Urothelium cell line (cell line): Measurements from ENCODE around the gene DCX.

Source experiments
- DNase-seq: peaks from one replicate; pipeline ENCODE4 v3.0.0; 2011; ENCODE audit warnings: low spot score, mixed read lengths
- FAIRE-seq: peaks from 2 replicates; lab custom pipeline; 2011; peaks lifted over from hg19 to GRCh38; lab: Jason Lieb, UNC

DCX gene

GRCh38 chrX:111319451-111319850 lies 92.5 kb downstream of the DCX start:
- DNase-seq (no peak), FAIRE-seq (no peak)

DNA sequence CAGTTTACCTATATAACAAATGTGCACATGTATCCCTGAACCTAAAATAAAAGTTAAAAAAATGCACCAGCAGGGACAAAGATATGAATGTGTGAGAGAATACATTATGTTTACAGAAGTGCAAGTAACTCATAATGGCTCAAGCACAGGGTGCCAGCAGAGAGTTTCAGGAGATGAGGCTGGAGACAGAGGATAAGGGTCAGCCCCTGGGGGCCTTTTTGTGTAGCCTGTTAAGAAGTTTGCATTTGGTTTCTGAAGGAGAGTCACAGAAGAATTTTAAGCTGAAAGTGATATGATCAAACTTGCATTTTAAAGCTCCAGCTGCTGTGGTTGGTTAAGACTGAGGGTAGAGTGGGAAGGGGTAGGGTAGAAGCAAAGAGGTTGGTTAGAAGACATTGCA lies 93.1 kb downstream of the DCX start:
- no peak for FAIRE-seq

GRCh38 chrX:111309083-111309482 lies 102.9 kb downstream of the DCX start:
- DNase-seq (no peak), FAIRE-seq (no peak)

More for the DNA sequence above, 93.1 kb downstream of the DCX start:
- no peak for DNase-seq

GRCh38 chrX:111308039-111308438 lies 104.0 kb downstream of the DCX start:
- FAIRE-seq (no peak), DNase-seq (no peak)

- FAIRE-seq (no peak), DNase-seq (no peak)
Observed at GRCh38 chrX:111302284-111302683, 109.7 kb downstream of the DCX start.

DNA sequence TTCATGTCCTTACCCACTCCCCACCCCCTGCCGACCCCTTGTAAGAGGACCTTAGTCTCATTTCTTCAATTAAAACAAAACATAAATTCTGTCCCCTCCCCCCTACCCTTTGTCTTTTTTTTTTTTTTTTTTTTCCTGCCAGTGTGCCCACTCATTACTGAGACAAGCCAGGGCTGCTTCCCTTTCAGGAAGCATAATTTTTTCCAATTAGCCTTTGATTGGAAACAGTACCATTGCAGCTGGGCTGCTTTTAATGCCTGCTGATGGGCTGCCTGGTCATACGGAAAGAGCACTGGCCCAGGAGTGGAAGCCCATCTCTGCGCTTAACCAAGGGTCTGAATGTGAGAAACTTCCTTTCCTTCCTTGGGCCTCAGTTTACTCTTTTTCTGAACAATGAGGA lies 123.2 kb downstream of the DCX start:
- FAIRE-seq (no peak), DNase-seq (no peak)

DNA sequence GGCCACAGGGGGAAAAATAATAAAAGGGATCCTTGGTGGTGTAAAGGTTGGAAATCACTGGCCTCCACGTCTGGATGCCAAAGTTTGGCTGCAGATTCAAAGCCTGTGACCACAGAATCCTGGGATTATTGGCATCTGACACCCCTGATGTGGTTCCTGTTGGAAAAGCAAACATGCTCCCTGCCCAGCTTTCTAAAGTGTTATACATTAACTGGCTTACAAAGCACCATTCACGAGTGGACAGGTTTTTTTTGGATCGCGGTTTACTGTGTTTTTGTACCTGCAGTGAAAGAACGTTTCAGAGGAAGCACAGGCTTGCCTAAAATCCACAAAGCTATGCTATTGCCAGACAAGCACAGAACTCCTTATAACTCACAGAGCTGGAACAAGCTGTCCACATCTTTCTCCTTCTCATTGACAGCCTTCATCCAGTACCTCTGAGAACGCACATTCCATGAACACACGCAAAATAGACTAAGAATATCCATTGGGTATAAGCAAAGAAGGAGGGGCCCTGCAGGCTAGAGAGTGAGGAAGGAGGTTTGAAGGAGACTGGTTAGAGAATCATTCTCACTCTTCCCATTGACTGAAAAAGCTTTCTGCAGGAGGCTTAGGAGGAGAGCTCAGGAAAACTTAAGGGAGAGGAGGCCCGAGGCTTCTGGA lies 127.2 kb downstream of the DCX start:
- no peak for FAIRE-seq
- no peak for DNase-seq

GRCh38 chrX:111283446-111283845 lies 128.5 kb downstream of the DCX start:
- FAIRE-seq (no peak), DNase-seq (no peak)

DNA sequence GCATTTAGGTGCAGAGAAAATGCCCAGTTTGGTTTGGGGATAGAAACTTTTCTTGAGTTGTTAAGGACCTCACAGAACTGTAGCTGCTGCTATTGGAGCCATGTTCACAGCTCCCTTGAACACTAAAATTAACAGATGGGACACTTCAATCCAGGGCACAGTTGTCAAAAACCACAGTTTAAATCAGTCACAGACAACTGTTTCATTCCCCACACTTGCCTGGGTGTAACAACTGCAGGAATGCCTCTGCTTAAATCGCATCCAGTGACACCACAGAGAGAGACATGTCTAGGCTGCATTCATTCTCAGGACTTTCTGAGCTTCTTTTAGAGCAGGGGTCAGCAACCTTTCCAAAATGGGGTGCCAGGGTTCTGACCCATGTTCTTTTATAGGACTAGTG lies 129.0 kb downstream of the DCX start:
- no peak for FAIRE-seq
- DNase-seq: no peak

- DNase-seq (no peak), FAIRE-seq (no peak)
Observed at GRCh38 chrX:111282139-111282538, 129.9 kb downstream of the DCX start.

- peak; percentile 4 for DNase-seq
- no peak for FAIRE-seq
Observed at GRCh38 chrX:111270339-111270738, 141.7 kb downstream of the DCX start, which contains the start of gene CAPN6. TSS of gene CAPN6 (minus strand) at chrX:111270483. CDS start at chrX:111263936, 6,547 bp downstream.

GRCh38 chrX:111268506-111268905 lies 143.5 kb downstream of the DCX start:
- FAIRE-seq (no peak), DNase-seq (no peak)

DNA sequence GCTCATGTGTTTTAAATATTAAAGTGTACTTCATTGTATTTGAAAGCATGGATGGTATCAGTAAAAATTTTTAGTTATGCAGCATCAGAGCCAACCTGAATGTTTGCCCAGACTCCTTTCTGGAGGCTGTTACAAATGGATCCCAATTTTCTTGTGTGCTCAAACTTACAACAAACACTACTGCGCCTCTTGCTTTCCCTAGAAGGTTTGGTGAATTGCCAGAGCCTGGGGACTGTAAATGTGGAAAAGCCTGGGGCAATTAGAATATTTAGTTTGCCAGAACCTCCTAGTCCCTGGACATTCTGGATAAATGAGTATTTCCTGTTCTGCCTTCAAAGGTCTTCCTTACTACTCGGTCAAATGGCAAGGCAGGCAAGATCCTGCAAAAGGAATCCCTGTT lies 146.5 kb downstream of the DCX start:
- no peak for DNase-seq
- FAIRE-seq: no peak

DNA sequence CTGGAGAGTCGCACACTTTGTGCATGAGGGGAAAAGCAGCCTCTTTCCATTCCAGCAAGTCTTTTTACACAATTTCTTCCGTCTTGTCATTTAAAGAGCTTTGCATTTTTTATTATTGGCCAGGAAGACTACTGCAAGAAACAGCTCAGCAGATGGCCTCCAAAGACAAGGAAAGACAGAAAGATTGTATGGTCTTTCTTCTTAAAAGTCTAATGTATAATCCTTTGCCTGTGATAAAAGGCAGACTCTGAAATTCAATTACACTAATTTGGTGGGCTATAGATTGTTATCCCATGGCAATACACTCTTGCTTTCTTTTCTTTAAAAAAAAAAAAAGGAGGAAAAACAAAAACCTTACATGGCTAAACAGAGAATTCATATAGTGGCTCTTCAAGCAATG lies 147.6 kb downstream of the DCX start:
- DNase-seq (no peak), FAIRE-seq (no peak)

DNA sequence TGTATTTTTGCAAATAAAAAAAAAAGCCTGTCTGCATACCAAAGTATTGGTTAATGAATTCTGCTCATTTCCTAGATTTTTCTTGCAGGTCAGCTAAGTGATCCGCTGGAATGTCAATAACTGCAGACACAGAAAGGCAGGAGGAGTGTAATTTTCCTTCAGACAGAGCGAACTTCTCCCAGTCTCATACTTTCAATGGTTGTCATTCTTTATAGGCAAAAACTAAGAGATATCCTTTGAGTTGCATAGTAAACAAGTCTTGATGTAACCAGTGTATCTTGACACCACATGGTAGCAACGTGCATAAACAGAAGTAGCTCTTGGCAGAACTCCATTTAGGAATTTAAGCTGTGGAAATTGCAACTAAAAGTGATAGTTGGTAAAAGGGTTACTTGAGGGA lies 149.9 kb downstream of the DCX start:
- no peak for FAIRE-seq
- DNase-seq: no peak

DNA sequence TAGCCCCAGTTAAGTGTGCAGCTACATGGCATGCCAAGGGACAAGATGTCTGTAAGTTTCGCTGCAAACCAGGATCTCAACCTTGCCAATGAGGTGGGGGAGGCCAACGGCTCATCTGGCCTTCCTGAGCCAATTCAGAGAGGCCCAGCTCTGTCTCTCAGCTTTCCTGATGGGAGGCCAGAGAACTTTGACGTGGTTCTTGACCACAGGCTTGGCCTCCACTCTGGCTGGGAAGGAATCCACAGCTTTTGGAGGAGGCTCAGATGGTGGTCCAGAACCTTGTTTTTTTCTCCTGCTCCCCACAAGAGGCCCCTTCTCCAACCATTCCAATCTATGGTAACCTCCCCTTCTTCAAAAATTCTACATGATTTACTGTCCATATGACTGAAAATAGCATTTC lies 151.5 kb downstream of the DCX start:
- FAIRE-seq: no peak
- no peak for DNase-seq

DNA sequence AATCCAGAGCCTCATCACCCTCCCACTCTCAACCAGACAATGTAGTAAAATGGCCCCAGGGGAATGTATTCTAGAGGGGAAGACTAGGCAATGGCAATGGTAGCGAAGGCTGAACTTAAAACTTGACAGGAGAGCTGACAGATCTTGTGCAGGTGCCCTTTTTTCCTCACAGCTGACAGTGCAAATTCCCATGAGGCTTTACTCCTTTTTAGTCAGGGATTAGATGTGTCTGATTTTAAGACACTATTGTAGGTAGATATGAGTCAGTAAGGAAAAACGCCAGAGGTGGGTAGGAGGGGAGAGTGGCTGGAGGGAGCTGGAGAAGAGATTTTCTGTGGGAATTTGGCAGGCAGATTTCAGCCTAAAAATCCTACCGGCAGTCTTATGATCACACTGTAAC lies 152.4 kb downstream of the DCX start:
- FAIRE-seq (no peak), DNase-seq (peak; percentile 7)

GRCh38 chrX:111257733-111258132 lies 154.3 kb downstream of the DCX start:
- DNase-seq (no peak), FAIRE-seq (no peak)

DNA sequence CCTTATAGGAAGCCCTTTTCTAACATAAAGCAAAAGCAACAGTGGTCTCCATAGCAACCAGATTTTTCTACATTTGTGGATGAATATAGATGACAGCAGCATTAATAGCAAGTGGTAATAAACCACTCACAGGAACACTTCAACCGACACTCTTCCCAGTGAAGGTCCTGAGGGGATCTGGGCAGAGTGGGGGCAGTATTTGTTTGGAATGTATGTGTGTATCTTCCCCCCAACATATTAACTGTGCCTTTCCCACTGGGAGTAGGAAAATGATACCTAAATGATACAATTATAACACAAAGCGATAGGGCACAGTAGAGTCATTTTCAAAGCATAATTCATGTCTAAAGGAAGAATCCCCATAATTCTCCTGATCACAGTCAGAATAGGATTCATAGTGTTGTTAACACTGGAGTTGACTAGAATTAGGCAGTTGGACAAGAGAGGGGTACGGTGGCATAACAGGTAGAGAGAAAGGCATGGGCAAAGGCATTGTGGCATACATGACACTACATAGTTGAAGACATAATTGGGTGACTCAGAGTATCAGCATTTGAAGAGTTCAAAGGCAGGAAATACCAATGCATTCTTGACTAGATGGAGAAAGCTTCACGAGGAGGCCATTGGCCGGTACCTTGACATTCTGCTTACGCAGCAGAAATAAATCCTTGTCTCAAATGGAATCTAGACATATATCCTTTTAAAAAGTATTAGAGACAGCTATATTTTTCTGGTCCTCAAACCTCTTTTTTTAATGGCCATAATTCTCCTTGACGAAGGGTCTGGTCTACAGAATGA lies 156.9 kb downstream of the DCX start:
- FAIRE-seq (no peak), DNase-seq (peak; percentile 20)

DNA sequence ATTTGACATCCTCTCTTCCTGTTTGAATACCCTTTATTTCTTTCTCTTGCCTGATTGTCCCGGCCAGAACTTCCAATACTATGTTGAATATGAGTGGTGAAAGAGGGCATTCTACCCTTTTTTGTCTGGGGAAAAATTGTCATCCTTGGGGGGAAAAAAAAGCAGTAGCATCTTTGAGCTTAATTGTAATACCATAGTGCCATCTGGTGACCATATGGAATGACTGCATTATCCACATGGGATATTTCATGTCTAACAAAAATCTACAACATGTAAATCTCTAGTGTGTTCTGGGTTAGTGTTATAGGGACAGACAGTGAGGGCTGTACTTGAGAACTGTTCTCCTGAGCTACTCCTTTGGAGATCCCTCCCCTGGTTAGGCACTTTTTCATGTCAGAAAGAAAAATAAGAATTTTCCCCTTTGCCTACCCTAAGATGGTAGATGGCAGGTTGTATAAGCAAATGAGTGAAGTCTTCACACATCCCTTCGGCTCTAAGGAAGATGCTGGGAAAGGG lies 167.7 kb downstream of the DCX start:
- FAIRE-seq: no peak
- DNase-seq: peak; percentile 2
